Activated CD8-positive, alpha-beta memory T cell treated with anti-CD3 and anti-CD28 coated beads for 36 hours (primary cell): ENCODE data around the gene KCNK1. TPM values are rescaled to one million over a fixed set of nuclear protein-coding genes. Genes with fewer than 3 reads are reported as not detected.

ENCODE experiments used
- CTCF ChIA-PET: fragments of 350-600 bp; sonication (Branson Sonifier 250); formaldehyde crosslinking; loops from one replicate; lab custom pipeline; 2021; ENCODE audit warnings: antibody characterized with exemption; lab: Charles Lee
- POLR2A ChIA-PET: fragments of 350-600 bp; sonication (Branson Sonifier 250); formaldehyde crosslinking; loops from one replicate; lab custom pipeline; 2021; ENCODE audit warnings: antibody characterized with exemption; lab: Charles Lee
- total RNA-seq, 2 experiments: library from RNA; stranded (reverse); gene quantifications; one replicate each; pipeline ENCODE4 v1.2.3, GENCODE V29; 2021

The KCNK1 gene
- total RNA-seq, 2 experiments from 2014 or later = 0.27 to 0.59 TPM

GRCh38 chr1:233721004-233721595 lies 107.2 kb downstream of the KCNK1 start:
- CTCF ChIA-PET = no interaction called here
- POLR2A ChIA-PET = no interaction called here
